Stimulated activated CD8-positive, alpha-beta memory T cell treated with anti-CD3 and anti-CD28 coated beads, Interleukin-4, amount 100 ng/mL, for 48 hours (primary cell): ENCODE measurements around the gene KRTAP5-8.
"Not testable (repeated sequence)": the region's sequence is repeated elsewhere in the genome, so short reads cannot be mapped to it uniquely, and the experiment has no call there.

Experiments used
- DNase-seq: peaks from one replicate; pipeline ENCODE4 v3.0.0-alpha.2; 2020

Gene KRTAP5-8, protein sequence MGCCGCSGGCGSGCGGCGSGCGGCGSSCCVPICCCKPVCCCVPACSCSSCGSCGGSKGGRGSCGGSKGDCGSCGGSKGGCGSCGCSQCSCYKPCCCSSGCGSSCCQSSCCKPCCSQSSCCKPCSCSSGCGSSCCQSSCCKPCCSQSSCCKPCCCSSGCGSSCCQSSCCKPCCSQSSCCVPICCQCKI

GRCh38 chr11:71537977-71538665 is at the start of gene KRTAP5-8:
KRTAP5-8 (plus strand) TSS chr11:71538025; CDS start chr11:71538056, 31 bp downstream.
- not testable (repeated sequence) for DNase-seq

DNA sequence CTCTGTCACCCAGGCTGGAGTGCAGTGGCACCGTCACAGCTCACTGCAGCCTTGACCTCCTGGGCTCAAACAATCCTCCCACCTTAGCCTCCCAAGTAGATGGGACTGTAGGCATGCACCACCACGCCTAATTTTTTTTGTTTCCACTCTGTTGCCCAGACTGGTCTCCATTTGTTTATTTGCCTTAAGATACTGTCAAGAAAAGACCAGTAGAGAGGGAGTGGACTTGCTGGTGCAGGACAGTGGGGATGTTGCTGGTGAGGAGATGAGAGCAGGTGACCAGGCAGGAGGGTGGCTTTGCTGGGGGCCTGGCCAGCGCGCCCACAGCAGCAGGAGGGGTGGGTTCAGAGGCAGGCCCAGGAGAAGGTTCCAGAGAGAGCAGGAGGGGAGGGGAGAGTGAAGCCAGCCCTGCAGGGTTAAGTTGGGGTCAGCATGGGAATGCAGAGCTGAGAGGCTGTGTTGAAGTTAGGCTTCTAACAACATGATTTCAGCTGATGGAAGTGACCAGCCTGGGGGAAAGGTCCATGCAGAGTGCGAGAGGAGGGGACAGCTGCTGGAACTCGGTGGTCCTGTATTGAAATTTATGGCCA is 49.0 kb upstream of the KRTAP5-8 start:
- no peak for DNase-seq

GRCh38 chr11:71489311-71490043 is 48.3 kb upstream of the KRTAP5-8 start:
- DNase-seq = peak; percentile 79

GRCh38 chr11:71490044-71490730 is 47.6 kb upstream of the KRTAP5-8 start:
- DNase-seq = no peak

DNA sequence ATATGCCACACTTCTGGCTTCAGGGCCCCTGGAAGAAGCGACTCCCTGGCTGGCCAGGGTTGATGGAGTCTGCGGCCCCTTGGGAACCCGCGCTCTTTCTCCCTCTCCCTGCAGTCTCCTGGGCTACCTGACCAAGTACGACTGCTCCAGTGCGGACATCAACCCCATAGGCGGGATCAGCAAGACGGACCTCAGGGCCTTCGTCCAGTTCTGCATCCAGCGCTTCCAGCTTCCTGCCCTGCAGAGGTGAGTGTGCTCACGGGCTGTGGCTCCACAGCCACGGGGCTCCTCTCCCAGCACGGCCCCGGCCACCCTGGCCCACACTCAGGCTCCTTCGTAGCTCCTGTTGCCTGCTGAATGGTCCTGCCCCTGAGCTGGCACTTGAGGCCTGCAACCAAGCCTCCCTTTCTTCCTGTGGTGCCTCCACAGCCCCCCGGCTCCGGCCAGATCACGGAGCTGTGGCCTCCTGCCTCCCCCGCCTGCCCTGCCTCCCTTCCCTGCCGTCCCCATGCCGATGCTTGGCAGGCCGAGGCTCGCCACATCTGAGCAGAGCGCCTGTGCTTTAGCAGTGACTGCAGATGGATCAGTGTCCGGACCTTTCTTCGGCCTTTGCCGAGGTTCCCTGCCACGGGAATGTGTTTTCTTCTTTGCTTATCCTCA is 47.0 kb upstream of the KRTAP5-8 start:
- DNase-seq = no peak

GRCh38 chr11:71491531-71491930 is 46.3 kb upstream of the KRTAP5-8 start:
- no peak for DNase-seq

DNA sequence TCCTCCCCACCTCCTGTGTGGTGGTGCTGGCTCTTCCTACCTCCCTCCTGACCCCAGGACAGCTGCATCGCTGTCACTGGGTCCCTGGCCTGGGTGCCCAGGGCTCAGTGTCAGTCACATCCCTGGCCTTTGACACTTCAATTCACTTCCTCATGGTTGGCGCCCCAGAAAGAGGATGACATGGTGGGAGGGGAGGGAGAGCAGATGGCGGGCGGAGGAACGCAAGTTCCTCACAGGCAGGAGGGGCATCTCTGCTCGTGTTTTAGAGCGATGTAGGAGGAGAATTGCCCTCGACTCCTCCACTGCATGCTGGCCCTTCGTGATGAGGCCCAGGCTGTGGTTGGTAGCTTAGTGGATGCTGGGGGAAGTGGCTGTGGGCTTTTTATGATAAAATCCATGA is 45.9 kb upstream of the KRTAP5-8 start:
- DNase-seq = no peak

- DNase-seq = no peak
Observed at GRCh38 chr11:71495286-71496230, 42.3 kb upstream of the KRTAP5-8 start.

DNA sequence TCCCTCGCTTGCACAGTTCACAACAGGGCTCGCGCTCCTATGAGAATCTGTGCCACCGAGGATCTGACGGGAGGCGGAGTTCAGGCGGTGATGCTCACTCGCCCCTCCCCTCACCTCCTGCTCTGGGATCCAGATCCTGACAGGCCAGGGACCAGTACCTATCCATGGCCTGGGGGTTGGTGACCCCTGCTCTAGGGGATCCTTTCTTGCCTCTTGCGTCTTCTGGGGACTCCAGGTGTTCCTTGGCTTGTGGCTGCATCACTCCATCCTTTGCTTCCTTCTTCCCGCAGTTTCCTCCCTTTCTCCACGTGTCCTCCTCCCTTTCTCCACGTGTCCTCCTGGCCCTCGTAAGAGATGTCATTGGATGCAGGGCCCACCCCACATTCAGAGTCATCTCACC is 41.4 kb upstream of the KRTAP5-8 start:
- no peak for DNase-seq

- no peak for DNase-seq
Observed at GRCh38 chr11:71498091-71498490, 39.7 kb upstream of the KRTAP5-8 start.

DNA sequence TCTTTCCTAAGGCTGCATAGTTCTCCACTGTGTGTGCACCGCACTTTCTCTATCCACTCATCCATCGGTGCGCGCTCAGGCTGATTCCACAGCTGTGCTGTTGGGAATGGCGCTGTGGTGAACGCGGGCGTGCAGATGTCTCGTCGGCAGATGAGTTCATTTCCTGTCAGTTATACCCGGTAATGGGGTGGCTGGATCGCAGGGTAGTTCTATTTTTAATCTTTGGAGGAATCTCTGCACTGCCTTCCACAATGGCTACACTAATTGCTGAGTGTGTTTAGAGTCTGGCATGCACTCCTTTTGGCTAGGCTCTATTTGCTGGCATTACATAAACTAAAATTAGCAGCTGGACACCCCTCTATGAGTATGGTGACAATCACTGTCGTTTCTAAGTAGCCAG is 38.7 kb upstream of the KRTAP5-8 start:
- no peak for DNase-seq

DNA sequence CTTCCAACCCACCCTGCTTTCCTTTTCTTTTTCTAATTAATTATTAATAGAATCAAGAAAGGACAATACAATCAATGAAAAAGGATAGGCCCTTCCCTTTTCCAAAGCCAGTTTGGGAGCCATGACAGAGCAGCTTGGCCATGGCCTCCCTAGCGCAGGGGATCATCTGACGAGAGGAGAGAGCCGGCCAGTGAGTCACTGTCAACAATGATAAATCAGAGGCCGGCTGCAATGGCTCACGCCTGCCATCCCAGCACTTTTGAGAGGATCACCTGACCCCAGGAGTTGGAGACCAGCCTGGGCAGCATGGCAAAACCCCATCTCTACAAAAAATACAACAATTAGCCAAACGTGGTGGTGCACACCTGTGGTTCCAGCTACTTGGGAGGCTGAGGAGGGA is 38.3 kb upstream of the KRTAP5-8 start:
- DNase-seq = no peak

GRCh38 chr11:71500601-71501021 is 37.2 kb upstream of the KRTAP5-8 start:
- DNase-seq = no peak

DNA sequence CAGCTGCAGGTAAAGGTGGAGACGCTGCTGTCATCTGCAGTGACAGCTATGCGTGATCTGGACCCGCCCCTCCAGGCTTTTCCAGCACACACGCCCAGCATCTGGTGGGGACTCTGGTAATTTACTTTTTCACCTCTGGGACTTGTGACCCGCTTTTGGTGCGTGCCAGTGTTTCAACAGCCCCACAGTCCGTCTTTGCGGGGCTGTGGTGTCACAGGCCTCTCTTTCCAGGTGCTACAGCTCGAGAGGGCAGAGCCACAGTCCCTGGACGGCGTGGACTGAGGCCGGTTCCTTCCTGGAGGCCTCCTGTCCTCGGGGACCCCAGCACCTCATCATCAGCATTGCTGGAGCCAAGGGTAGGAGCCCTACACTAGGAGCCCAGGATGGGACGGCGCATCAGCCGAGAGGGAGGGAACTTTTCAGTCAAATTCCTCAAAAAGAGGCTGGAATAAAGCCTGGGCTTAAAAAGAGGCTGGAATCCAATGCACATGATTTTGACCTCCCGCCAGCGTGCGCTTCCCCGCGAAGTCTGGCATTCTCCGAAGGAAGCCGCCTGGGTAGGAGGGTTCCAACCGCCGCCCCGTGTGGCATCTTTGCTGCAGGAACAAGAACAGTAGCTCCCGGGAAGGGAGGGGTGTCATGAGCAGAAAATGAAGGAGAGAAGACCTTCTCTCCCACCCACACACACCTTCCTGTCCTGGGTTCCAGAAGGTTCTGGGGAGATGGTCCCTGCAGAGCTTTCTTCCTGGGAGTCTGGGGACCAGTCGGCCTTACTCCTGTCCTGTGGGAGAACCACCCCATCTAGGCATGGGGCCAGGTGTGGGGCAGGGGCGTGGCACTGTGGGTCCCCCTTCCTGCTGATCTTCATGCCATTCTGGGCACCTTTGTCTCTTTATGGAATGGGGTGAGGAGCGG is 36.5 kb upstream of the KRTAP5-8 start:
- no peak for DNase-seq

GRCh38 chr11:71502026-71502425 is 35.8 kb upstream of the KRTAP5-8 start:
- DNase-seq = no peak

- no peak for DNase-seq
Observed at GRCh38 chr11:71502871-71503435, 34.9 kb upstream of the KRTAP5-8 start.

DNA sequence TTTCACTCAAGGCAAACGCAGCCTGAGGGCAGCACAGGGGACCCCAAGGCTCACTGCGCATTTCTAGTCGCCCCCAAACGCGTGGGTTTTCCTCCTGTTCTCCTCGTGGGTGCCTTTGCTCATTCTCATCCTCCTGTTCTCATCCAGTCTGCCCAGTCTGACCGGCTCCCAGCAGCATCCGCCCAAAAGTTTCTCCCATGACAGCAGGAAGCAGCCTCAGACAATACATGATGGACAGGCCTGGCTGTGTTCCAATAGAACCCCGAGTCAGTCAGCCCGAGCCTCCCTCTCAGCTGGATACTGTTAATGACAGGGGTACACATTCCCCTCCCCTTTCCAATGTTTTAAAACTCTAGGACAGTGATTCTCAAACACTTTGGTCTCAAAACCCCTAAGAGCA is 33.3 kb upstream of the KRTAP5-8 start:
- no peak for DNase-seq

GRCh38 chr11:71505001-71505400 is 32.8 kb upstream of the KRTAP5-8 start:
- DNase-seq = no peak

- DNase-seq = no peak
Observed at GRCh38 chr11:71505781-71506180, 32.0 kb upstream of the KRTAP5-8 start.

- no peak for DNase-seq
Observed at GRCh38 chr11:71507102-71507501, 30.7 kb upstream of the KRTAP5-8 start.
